MCF 10A (cell line): Measurements from ENCODE around the gene ZYG11A. TPM values are rescaled to one million over a fixed set of nuclear protein-coding genes. Genes with fewer than 3 reads are reported as not detected.

Source experiments
- BruUV-seq: library from RNA; stranded (reverse); fragments of 400-500 nt; replicated peaks from 2 replicates; lab custom pipeline; 2021; lab: Mats Ljungman, UMichigan
- CTCF ChIA-PET: fragments of 300-600 bp; sonication (Branson Sonifier 250); formaldehyde crosslinking; extraction: SDS; loops from one replicate; lab custom pipeline; 2021; ENCODE audit warnings: antibody characterized with exemption, inconsistent platforms; lab: Yijun Ruan, JAX
- POLR2A ChIA-PET: fragments of 300-600, 350-650 bp; sonication (Branson Sonifier 250); formaldehyde crosslinking; extraction: SDS; loops from one replicate; lab custom pipeline; 2020; ENCODE audit warnings: antibody characterized with exemption, inconsistent platforms; lab: Yijun Ruan, JAX
- DNase-seq: peaks from one replicate; pipeline ENCODE4 v3.0.0-alpha.2; 2018; ENCODE audit not compliant: unreplicated experiment
- H3K27ac Mint-ChIP-seq: one replicate; pipeline ENCODE4 v1.8.0; 2022; ENCODE audit warnings: mild to moderate bottlenecking, low read depth, mixed read lengths; ENCODE audit not compliant: unreplicated experiment
- H3K27me3 Mint-ChIP-seq: one replicate; pipeline ENCODE4 v1.8.0; 2022; ENCODE audit warnings: mixed read lengths; ENCODE audit not compliant: insufficient read depth, unreplicated experiment
- H3K36me3 Mint-ChIP-seq: one replicate; pipeline ENCODE4 v1.8.0; 2022; ENCODE audit warnings: mild to moderate bottlenecking, moderate library complexity, mixed read lengths; ENCODE audit not compliant: insufficient read depth, unreplicated experiment
- H3K4me1 Mint-ChIP-seq: one replicate; pipeline ENCODE4 v1.8.0; 2022; ENCODE audit warnings: mixed read lengths; ENCODE audit not compliant: insufficient read depth, unreplicated experiment
- H3K4me3 Mint-ChIP-seq: one replicate; pipeline ENCODE4 v1.8.0; 2022; ENCODE audit warnings: mild to moderate bottlenecking, moderate library complexity, mixed read lengths; ENCODE audit not compliant: unreplicated experiment
- H3K9me3 Mint-ChIP-seq: one replicate; pipeline ENCODE4 v1.8.0; 2022; ENCODE audit warnings: mixed read lengths; ENCODE audit not compliant: unreplicated experiment
- intact Hi-C: fragments of 100-400 bp; cut with micrococcal nuclease; formaldehyde crosslinking; loops from 2 replicates; pipeline ENCODE4 v1.14.1; 2022
- microRNA-seq: library from miRNA; unstranded; fragments of <30 nt; microRNA quantifications from one replicate; pipeline ENCODE4 v1.2.0, GENCODE V29; 2022
- total RNA-seq: library from RNA; stranded (reverse); gene quantifications from 2 replicates; pipeline ENCODE4 v1.2.3, GENCODE V29; 2022
- TF ChIP-seq, protein P1 (sequence below): fragments of 200-600 bp; IDR thresholded peaks from one replicate; pipeline ENCODE4 v1.8.0; 2022; ENCODE audit warnings: antibody characterized with exemption, mild to moderate bottlenecking; ENCODE audit not compliant: unreplicated experiment

ZYG11A gene
- total RNA-seq, 1 experiment from 2014 or later = not detected

DNA sequence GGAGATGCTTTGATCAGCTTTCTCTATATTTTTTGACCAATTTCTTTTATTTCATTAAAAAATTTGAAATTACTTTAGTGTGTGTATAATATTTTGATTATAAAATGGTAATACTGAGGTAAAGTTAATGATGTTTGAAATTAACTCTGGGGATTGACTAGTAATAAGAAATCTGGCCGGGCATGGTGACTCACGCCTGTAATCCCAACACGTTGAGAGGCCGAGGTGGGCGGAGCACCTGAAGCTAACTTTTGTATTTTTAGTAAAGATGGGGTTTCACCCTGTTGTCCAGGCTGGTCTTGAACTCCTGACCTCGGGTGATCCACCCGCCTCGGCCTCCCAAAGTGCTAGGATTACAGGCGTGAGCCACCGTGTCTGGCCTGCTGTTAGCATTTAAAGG, 102.0 kb downstream of the ZYG11A start:
- H3K9me3 Mint-ChIP-seq = no peaks in the 10 kb centered on the region
- H3K4me1 Mint-ChIP-seq = no peaks in the 10 kb centered on the region
- ChIA-PET CTCF (interaction anchor here (0.7 to 1.2 kb wide), 2 partner anchors 12 to 23 kb away, joined by 3 to 5 read pairs; partner anchors contain the start of gene ECHDC2), POLR2A (interaction anchor here (0.7 to 1.1 kb wide), 3 partner anchors 9 to 46 kb away, joined by 3 read pairs; no protein-coding TSS in a partner anchor)
- no peaks in the 10 kb centered on the region for H3K27me3 Mint-ChIP-seq
- TF ChIP-seq, protein P1, sequence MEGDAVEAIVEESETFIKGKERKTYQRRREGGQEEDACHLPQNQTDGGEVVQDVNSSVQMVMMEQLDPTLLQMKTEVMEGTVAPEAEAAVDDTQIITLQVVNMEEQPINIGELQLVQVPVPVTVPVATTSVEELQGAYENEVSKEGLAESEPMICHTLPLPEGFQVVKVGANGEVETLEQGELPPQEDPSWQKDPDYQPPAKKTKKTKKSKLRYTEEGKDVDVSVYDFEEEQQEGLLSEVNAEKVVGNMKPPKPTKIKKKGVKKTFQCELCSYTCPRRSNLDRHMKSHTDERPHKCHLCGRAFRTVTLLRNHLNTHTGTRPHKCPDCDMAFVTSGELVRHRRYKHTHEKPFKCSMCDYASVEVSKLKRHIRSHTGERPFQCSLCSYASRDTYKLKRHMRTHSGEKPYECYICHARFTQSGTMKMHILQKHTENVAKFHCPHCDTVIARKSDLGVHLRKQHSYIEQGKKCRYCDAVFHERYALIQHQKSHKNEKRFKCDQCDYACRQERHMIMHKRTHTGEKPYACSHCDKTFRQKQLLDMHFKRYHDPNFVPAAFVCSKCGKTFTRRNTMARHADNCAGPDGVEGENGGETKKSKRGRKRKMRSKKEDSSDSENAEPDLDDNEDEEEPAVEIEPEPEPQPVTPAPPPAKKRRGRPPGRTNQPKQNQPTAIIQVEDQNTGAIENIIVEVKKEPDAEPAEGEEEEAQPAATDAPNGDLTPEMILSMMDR = no peak
- no peak overlapping the region for H3K4me3 Mint-ChIP-seq
- peaks cover 5% of the 10 kb centered on the region for H3K36me3 Mint-ChIP-seq
- BruUV-seq = no TSS peak
- H3K27ac Mint-ChIP-seq = no peak overlapping the region
- intact Hi-C loops = no loop called here
- peak; percentile 17 for DNase-seq

Small RNA genes within 50 kb of the gene (microRNA-seq; reads per million reads assigned to microRNA genes)
- gene MIR1273F (not detected), gene MIR1273G (not detected), gene MIR5095 (not detected)

Other genes starting within 250 kb of the ZYG11A start
- not detected in 2 replicates for gene GPX7, start 240.4 kb upstream of the ZYG11A start, total RNA-seq
- 0.26 TPM in 1 of 2 replicates, not detected in the other for gene SHISAL2A, start 209.6 kb upstream of the ZYG11A start, total RNA-seq
- 28.0 and 38.9 TPM in 2 replicates for gene COA7, start 144.4 kb upstream of the ZYG11A start, total RNA-seq
- gene ZYG11B, start 116.3 kb upstream of the ZYG11A start, total RNA-seq = 16.2 and 18.6 TPM in 2 replicates
- gene ECHDC2, start 79.0 kb downstream of the ZYG11A start, total RNA-seq = 106 and 129 TPM in 2 replicates
- gene SCP2, start 84.5 kb downstream of the ZYG11A start, total RNA-seq = 53.8 and 61.3 TPM in 2 replicates
- not detected in 2 replicates for gene PODN, start 219.5 kb downstream of the ZYG11A start, total RNA-seq